ENCODE results near the gene MRS2. TPM values are rescaled to one million over a fixed set of nuclear protein-coding genes. Genes with fewer than 3 reads are reported as not detected.
A peak's percentile ranks its signal among the peaks of the same experiment; 100 is the strongest.
"Not testable (repeated sequence)": the region's sequence is repeated elsewhere in the genome, so short reads cannot be mapped to it uniquely, and the experiment has no call there.

MRS2 gene, protein sequence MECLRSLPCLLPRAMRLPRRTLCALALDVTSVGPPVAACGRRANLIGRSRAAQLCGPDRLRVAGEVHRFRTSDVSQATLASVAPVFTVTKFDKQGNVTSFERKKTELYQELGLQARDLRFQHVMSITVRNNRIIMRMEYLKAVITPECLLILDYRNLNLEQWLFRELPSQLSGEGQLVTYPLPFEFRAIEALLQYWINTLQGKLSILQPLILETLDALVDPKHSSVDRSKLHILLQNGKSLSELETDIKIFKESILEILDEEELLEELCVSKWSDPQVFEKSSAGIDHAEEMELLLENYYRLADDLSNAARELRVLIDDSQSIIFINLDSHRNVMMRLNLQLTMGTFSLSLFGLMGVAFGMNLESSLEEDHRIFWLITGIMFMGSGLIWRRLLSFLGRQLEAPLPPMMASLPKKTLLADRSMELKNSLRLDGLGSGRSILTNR
- 1 to 10 TPM; 7.9 to 8.0 TPM for total RNA-seq
- total RNA-seq, result 14.7 to 34.8 reads per million in 2 donors

DNA sequence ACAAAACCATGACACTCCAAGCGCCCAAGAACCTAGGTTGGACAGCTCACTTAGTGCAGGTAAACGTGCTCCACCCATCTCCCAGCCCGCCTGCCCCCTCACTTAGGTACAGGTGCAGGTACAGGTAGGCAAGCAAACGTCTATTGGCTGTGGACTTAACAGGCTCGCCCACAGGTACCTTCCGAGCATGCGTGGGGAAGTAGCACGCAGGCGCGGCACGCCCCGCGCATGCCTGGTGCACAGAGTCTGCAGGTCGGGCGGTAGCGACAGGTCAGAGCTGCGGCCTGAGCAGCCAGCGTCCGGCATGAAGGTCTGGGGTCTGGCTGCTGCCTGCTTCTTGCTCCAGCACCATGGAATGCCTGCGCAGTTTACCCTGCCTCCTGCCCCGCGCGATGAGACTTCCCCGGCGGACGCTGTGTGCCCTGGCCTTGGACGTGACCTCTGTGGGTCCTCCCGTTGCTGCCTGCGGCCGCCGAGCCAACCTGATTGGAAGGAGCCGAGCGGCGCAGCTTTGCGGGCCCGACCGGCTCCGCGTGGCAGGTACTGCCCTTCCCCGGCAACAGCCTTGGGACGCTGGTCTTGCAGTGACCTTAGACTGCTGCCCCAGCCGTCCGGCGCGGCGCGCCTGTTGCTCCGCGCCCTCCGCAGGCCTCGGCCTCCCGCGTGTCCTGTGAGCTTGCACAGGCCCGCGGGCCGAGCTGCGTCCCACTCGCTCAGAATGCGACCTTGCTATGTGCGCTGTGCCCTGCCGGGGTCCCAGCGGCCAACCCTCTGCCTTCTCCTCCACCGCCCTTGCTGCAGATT is at the start of gene MRS2:
MRS2 (plus strand) TSS at position 240 of the 804 bp plus-strand sequence; CDS start at position 351, 111 bp downstream.
- H3K4me3 Mint-ChIP-seq, result peak within 1 kb of the TSS; percentile 98
- H3K9me3 ChIP-seq (ENCODE audit: control insufficient read depth, low read length, poor library complexity, severe bottlenecking), result no peaks in the 10 kb centered on the region
- peak; percentile 56 to 66 (median 64) for DNase-seq
- peak within 1 kb of the TSS; percentile 94 for H3K27ac Mint-ChIP-seq
- peaks cover 14% of the 10 kb centered on the region for H3K4me1 Mint-ChIP-seq
- no peaks in the 10 kb centered on the region for H3K36me3 Mint-ChIP-seq (ENCODE audit: low read depth)
- peaks cover 28% of the 10 kb centered on the region for H3K27me3 Mint-ChIP-seq
- peak; percentile 95 for ATAC-seq

DNA sequence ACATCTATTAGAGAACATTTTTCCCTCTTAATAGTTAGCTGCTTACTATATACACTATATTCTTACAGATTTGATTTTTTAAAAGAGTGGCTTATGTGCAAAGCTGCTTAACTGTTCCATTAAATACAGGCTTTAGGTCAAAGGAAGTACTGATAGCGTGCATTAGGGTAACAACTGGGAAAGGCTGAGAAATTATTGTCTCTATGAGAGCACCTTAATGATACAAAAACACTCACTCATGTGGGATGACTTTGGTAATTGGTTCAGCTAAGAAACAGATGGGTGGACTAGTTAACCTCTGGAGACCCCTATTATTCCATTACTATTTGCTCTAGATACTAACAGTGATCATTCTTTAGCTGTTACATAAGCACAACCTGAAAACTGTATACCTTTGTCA is 48.9 kb upstream of the MRS2 start:
- Mint-ChIP-seq H3K27me3 (peaks cover 20% of the 10 kb centered on the region), H3K4me1 (peaks cover 16% of the 10 kb centered on the region)

DNA sequence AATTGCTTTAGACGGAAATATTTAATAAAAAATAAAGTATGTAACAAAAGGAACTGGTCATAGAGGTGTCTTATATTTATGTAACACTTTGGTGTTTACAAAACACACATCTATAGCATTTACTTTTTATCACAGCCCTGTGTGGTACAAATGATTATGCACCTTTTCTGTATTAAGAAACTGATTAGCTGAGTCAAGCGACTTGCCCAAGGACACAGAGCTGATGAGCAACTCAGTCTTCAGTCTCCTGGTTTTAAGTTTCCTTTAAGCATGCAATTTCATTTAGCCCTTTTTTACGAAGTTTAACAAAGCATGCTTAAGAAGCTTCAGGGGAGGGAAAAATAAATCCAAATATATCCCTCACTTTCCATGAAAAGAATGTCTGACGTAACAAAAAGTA is 47.3 kb upstream of the MRS2 start:
- ATAC-seq, result no peak
- Mint-ChIP-seq H3K27me3 (peaks cover 5% of the 10 kb centered on the region), H3K4me1 (peaks cover 22% of the 10 kb centered on the region), H3K36me3 (ENCODE audit: low read depth) (no peaks in the 10 kb centered on the region), H3K27ac (no peak overlapping the region), H3K4me3 (no peak overlapping the region)
- no peaks in the 10 kb centered on the region for H3K9me3 ChIP-seq (ENCODE audit: control insufficient read depth, low read length, poor library complexity, severe bottlenecking)
- no peak for DNase-seq

More for the DNA sequence above, 48.9 kb upstream of the MRS2 start:
- H3K27ac Mint-ChIP-seq, result no peak overlapping the region
- no peak overlapping the region for H3K4me3 Mint-ChIP-seq
- no peak for ATAC-seq
- no peaks in the 10 kb centered on the region for H3K36me3 Mint-ChIP-seq (ENCODE audit: low read depth)
- no peak for DNase-seq
- H3K9me3 ChIP-seq (ENCODE audit: control insufficient read depth, low read length, poor library complexity, severe bottlenecking), result no peaks in the 10 kb centered on the region

DNA sequence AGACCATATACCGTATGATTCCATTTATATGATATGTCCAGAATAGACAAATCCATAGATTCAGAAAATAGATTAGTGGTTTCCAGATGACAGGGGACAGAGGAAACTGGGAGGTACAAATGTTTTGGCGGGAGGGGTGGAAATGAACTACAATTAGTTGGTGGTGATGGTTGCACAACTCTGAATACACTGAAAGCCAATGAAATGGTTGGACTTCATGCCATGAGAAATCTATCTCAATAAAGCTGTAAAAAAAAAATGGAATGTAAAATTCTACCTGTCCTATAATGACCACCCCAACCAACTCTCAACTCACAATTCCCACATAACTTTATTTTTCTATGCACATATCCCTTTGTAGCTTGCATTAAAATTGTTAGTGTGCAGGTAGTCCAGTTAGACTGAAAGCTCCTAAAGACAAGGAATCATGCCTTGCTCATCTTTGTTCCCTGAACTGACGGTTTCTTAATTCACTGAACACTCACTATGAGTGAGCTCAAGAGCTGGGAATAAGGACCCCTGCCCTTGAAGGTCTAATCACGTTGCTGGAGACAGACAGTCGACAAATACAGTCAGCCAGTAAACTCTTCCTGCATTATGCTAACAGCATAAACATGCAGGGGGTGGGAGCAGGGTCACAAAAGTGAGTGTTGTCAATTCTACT is 46.3 kb upstream of the MRS2 start:
- H3K27ac Mint-ChIP-seq, result no peak overlapping the region
- H3K9me3 ChIP-seq (ENCODE audit: control insufficient read depth, low read length, poor library complexity, severe bottlenecking), result no peaks in the 10 kb centered on the region
- DNase-seq (no peak), ATAC-seq (no peak)
- peaks cover 25% of the 10 kb centered on the region for H3K4me1 Mint-ChIP-seq
- no peaks in the 10 kb centered on the region for H3K36me3 Mint-ChIP-seq (ENCODE audit: low read depth)
- no peak overlapping the region for H3K4me3 Mint-ChIP-seq
- H3K27me3 Mint-ChIP-seq, result no peaks in the 10 kb centered on the region

DNA sequence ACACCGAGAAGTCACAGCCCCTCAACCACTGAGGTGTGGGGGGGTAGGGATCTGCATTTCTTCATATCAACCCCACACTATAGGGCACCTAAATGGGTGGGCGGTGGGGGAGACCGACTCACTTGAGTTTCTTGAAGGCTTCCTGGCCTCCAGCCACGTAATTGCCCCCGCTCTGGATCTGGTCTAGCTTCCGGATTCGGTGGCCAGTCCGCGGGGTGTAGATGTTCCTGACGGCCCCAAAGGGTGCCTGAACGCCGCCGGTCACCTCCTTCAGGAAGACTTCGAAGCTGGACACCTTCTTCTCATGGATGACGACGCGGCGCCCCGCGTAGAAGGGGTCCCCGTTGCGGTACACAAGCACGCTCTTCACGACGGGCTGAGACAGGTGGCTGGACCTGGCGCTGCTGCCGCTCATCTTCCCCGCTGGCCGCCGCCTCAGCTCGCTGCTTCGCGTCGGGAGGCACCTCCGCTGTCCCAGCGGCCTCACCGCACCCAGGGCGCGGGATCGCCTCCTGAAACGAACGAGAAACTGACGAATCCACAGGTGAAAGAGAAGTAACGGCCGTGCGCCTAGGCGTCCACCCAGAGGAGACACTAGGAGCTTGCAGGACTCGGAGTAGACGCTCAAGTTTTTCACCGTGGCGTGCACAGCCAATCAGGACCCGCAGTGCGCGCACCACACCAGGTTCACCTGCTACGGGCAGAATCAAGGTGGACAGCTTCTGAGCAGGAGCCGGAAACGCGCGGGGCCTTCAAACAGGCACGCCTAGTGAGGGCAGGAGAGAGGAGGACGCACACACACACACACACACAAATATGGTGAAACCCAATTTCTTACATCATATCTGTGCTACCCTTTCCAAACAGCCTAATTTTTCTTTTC is 45.2 kb upstream of the MRS2 start, which contains the start of gene DCDC2:
DCDC2 (minus strand) TSS at position 724 of the 883 bp plus-strand sequence; CDS start at position 415, 309 bp downstream.
- Mint-ChIP-seq H3K27me3 (no peaks in the 10 kb centered on the region), H3K36me3 (ENCODE audit: low read depth) (no peaks in the 10 kb centered on the region), H3K4me1 (peaks cover 26% of the 10 kb centered on the region), H3K27ac (peak within 1 kb of the TSS; percentile 53), H3K4me3 (peak within 1 kb of the TSS; percentile 87)
- DNase-seq, result peak; percentile 11 to 33 (median 14)
- ATAC-seq, result peak; percentile 20
- no peaks in the 10 kb centered on the region for H3K9me3 ChIP-seq (ENCODE audit: control insufficient read depth, low read length, poor library complexity, severe bottlenecking)

DNA sequence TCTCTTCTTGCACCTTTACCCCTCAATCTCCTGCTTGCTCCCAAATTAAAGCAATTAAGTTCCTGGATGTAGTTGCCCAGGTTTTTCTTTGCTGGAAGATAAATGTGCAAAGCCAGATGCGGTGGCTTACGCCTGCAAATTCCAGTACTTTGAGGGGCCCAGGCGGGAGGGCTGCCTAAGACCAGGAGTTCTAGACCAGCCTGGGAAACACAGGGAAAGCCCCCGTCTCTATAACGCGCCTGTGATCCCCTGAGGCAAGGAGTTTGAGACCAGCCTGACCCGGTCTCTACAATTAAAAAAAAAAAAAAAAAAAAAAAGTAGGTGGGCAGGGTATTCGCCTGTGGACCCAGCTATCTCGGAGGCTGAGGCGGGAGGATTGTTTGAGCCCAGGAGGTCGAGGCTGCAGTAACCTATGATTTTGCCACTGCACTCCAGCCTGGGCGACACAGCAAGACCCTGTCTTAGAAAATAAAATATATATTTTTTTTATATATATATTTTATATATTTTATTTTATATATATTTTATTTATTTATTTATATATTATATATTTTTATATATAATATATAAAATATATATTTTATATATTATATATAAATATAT is 44.4 kb upstream of the MRS2 start:
- ATAC-seq (no peak), DNase-seq (no peak)
- no peaks in the 10 kb centered on the region for H3K9me3 ChIP-seq (ENCODE audit: control insufficient read depth, low read length, poor library complexity, severe bottlenecking)
- Mint-ChIP-seq H3K36me3 (ENCODE audit: low read depth) (no peaks in the 10 kb centered on the region), H3K4me1 (peaks cover 29% of the 10 kb centered on the region), H3K4me3 (peak overlapping the region; percentile 87), H3K27me3 (peaks cover under 1% of the 10 kb centered on the region), H3K27ac (peak overlapping the region; percentile 53)

DNA sequence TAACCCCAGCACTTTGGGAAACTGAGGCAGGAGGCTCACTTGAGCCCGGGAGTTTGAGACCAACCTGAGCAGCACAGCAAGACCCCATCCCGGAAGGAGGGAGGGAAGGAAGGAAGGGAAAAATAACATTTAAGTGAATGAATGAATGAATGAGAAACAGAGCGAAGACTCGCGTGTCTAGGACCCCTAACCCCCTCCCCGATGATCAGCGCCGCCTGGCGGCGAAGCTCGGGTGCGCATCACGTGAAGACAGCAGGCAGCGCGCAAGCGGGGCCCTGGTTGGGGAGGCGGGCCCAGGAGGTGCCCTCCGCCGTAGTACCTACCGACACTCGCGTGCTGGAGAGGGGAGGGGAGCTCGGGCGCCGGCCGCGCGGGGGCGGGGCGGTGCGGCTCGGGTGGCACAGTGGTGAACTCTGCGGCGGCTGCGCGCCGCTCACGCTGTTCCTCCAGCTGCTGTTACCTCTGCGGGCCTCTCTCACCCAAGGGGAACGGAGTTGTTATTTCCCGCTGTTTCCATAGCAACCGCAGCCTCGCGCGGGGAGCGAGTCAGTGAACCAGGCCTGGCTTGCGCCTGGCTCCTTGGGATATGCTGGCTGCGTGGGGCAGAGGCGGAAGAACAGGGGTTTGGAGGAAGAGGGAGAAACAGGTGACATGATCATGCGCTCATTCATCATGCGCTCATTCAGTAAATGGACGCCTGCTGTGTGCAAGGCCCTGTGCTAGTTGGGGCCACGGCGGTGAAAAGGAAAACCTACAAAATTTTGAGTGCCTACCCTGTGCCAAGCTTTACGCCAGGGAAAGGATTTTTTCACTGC is 42.9 kb upstream of the MRS2 start:
- ATAC-seq (peak; percentile 95), DNase-seq (peak; percentile 48 to 75 (median 62))
- no peaks in the 10 kb centered on the region for H3K9me3 ChIP-seq (ENCODE audit: control insufficient read depth, low read length, poor library complexity, severe bottlenecking)
- H3K27ac Mint-ChIP-seq, result peak overlapping the region; percentile 95
- H3K4me1 Mint-ChIP-seq, result peaks cover 29% of the 10 kb centered on the region
- H3K27me3 Mint-ChIP-seq, result peaks cover 8% of the 10 kb centered on the region
- peak overlapping the region; percentile 86 for H3K4me3 Mint-ChIP-seq
- no peaks in the 10 kb centered on the region for H3K36me3 Mint-ChIP-seq (ENCODE audit: low read depth)

DNA sequence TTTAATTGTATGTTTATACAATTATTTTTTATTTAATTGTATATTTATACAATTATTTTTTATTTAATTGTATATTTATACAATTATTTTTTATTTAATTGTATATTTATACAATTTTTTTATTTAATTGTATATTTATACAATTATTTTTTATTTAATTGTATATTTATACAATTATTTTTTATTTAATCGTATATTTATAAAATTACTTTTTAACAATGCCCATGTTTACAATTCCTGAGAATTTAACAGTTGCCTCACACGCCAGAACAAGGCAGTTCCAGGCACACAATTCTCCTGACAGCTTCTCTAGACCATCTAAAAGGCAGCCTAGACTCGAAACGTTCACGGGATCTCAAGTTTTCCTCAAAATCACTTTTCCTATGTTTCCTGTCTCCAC is 40.4 kb upstream of the MRS2 start:
- H3K36me3 Mint-ChIP-seq (ENCODE audit: low read depth); DNase-seq; H3K27ac Mint-ChIP-seq; ATAC-seq; H3K4me3 Mint-ChIP-seq; H3K9me3 ChIP-seq (ENCODE audit: control insufficient read depth, low read length, poor library complexity, severe bottlenecking): not testable (repeated sequence)
- Mint-ChIP-seq H3K27me3 (peaks cover 12% of the 10 kb centered on the region), H3K4me1 (peaks cover 22% of the 10 kb centered on the region)

DNA sequence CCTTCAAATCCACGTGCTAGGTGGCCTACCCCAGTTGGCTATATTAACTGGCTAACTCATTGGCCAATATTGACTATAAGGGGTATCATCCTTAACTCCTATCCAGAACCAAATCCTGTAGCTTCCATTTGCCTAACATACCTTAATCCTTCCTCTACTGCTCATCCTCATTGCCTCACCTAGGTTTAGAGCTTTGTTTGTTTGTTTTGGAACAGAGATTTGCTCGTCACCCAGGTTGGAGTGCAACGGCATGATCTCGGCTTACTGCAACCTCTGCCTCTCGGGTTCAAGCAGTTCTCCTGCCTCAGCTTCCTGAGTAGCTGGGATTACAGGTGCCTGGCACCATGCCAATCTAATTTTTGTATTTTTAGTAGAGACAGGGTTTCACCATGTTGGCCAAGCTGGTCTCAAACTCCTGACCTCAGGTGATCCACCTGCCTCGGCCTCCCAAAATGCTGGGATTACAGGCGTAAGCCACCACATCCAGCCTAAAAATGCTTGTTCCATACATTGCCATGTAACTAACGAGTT is 37.6 kb upstream of the MRS2 start:
- not testable (repeated sequence) for H3K27ac Mint-ChIP-seq, ATAC-seq

DNA sequence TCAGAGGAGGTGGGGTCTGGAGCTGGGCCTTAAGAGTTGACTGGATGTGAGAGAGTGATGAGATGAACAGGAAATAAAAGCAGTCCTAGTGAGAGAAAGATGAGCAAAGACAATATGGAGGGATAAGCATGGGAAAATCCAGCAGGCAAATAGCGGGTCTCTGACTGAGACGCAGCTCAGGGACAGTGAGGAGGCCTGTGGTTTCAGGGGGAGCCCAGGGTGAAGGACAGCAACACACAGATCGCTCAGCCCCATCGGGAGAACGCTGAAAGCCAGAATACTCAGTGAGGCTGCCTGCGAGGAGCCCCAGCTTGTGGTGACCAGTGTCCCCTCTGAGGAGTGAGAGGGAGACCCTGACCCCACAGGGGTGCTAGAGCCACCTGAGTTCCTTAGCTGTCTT is 28.1 kb upstream of the MRS2 start:
- H3K4me1 Mint-ChIP-seq, result no peaks in the 10 kb centered on the region
- H3K4me3 Mint-ChIP-seq, result no peak overlapping the region
- H3K36me3 Mint-ChIP-seq (ENCODE audit: low read depth), result peaks cover 5% of the 10 kb centered on the region
- ATAC-seq, result no peak
- no peaks in the 10 kb centered on the region for H3K9me3 ChIP-seq (ENCODE audit: control insufficient read depth, low read length, poor library complexity, severe bottlenecking)
- no peak overlapping the region for H3K27ac Mint-ChIP-seq
- H3K27me3 Mint-ChIP-seq, result peaks cover 51% of the 10 kb centered on the region
- DNase-seq, result no peak

More for the DNA sequence above, 37.6 kb upstream of the MRS2 start:
- H3K9me3 ChIP-seq (ENCODE audit: control insufficient read depth, low read length, poor library complexity, severe bottlenecking); DNase-seq; H3K36me3 Mint-ChIP-seq (ENCODE audit: low read depth); H3K4me1 Mint-ChIP-seq; H3K4me3 Mint-ChIP-seq: not testable (repeated sequence)
- H3K27me3 Mint-ChIP-seq, result peaks cover 32% of the 10 kb centered on the region

DNA sequence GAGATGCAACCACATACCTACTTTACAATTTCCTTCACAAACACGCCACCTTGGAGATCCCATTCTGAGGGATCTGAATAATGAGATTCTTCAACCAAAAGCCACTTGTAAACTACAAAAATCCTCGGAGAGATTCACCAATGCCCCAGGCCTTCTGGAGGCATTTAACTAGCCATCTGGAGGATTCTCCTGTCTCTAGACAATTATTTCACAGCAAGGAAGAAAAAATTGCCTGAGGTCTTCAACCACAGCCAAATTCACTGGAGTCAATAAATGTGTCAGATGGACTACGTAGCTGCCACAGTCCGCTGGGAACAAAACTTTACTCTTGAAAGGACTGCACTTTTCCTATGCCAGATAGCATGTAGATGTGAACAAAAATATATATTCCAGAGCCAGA is 25.9 kb upstream of the MRS2 start:
- H3K27me3 Mint-ChIP-seq, result peaks cover 43% of the 10 kb centered on the region
- H3K27ac Mint-ChIP-seq, result no peak overlapping the region
- no peaks in the 10 kb centered on the region for H3K4me1 Mint-ChIP-seq
- H3K4me3 Mint-ChIP-seq, result no peak overlapping the region
- H3K9me3 ChIP-seq (ENCODE audit: control insufficient read depth, low read length, poor library complexity, severe bottlenecking), result no peaks in the 10 kb centered on the region
- no peak for ATAC-seq
- H3K36me3 Mint-ChIP-seq (ENCODE audit: low read depth), result peaks cover 4% of the 10 kb centered on the region
- no peak for DNase-seq
